Skeletal muscle cell (primary cell): ENCODE results near the gene PXMP4.

Experiments
- DNase-seq: peaks from one replicate; pipeline ENCODE4 v3.0.0-alpha.2; 2010; ENCODE audit warnings: low read depth
- H3K4me3 ChIP-seq: 2 replicates; pipeline ENCODE4 v1.5.1; 2011; ENCODE audit warnings: low read depth, mild to moderate bottlenecking, control low read depth, low read length, moderate library complexity

Gene PXMP4

DNA sequence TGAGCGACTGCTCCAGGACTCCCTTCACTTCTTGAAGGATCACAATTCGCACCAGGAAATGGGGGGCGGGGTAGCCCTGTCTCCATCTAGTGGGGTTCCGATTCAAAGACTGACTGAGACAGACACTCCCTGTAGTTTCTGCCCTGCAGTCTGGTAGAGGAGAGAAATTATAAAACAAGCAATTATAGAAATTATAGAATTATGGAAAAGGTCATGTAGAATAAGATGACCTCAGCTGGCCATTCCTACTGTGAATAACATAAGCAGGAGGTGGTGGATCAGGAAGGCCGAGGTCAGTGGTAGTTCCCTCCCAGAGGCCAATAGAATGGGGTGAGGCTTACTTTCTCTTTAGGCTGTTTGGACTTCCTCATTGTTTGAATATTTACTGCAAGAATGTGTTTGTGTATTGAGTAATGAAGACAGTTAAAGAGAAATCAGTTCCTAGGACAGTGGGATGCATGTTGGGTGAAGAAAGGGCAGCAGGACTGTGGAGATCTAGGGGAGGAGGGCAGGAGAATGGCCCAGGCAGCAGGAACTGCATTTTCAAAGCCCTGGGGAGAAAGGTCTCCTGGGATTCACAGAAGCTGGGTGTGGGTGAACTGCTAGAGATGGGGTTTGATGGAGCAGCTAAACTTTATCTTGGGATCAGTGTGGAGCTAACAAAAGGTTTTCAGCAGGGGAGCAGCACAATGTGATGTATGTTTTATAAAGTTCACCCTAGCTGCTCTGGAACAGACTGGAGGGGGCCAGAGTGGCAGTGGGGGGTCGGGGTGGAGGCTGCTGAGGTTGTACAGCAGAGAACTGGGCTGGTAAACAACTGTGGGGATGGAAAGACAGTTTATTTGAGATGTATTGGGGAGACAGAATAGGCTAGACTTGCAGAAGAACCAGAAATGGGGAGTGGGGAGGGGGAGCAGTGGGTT is 13.8 kb upstream of the PXMP4 start:
- peak; percentile 31 for DNase-seq
- no peak overlapping the region for H3K4me3 ChIP-seq

DNA sequence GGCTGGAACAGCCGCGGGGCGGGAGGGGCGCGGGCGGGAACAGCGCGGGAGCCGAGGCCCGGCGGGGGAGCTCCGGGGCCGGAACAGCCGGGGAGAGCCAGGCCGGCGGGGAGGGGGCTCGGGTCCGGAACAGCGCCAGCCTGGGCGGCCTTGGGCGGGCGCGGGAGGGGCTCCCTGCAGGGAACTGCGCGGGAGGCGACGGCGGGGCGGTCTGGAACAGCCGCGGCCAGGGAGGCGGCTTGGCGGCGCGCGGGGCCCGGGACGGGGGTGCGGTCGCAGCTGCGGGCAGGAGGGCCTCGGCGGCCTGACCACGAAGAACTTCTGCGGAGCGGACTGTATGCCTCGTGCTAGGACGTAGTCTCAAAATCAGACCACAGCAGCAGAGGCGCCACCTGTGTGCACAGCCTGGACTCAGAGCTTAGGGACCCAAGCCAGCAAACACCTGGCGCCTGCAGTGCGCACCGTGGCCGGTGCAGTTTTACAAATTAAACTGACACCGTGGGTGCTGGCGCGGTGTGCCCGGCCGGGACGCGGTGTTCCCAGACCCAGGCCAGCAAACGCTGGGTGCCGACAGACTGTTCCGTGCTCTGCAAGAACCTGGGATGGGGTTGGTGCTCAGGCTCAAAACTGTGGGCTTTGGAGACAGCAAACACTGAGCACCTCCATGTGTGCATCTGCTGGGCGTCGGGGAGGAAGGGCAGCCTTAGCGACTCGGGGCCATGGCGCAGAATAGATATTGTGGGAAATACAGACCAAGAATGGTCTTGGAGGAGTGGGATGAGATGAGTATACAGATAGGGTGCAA is 12.3 kb upstream of the PXMP4 start:
- H3K4me3 ChIP-seq = peak overlapping the region; percentile 60
- peak; percentile 45 for DNase-seq

GRCh38 chr20:33731693-33732165 is 11.6 kb upstream of the PXMP4 start, which contains the start of gene ZNF341:
TSS of gene ZNF341 (plus strand) at chr20:33731996. CDS start at chr20:33732022, 26 bp downstream.
- peak within 1 kb of the TSS; percentile 60 for H3K4me3 ChIP-seq
- DNase-seq = no peak

GRCh38 chr20:33730946-33731692 is 11.0 kb upstream of the PXMP4 start:
- peak overlapping the region; percentile 60 for H3K4me3 ChIP-seq
- no peak for DNase-seq

GRCh38 chr20:33729101-33729500 is 9.0 kb upstream of the PXMP4 start:
- DNase-seq = no peak
- H3K4me3 ChIP-seq = no peak overlapping the region

DNA sequence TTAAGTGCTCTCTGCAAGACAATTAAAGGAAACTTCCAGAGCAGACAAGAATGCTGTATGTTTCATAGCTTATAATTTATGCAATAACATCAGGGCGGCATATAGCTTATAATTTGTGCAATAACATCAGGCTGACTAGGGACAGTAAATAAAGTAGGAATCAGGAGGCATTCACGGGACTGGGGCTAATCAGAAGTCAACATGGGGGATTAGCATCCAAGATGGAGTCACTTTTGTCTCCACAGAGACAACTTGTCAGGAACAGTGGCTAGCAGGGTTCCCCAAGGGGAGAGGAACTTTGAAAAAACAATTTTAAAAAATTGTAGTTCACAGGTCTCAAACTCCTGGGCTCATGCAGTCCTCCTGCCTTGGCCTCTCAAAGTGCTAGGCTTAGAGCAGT is 8.4 kb upstream of the PXMP4 start:
- no peak overlapping the region for H3K4me3 ChIP-seq
- no peak for DNase-seq

DNA sequence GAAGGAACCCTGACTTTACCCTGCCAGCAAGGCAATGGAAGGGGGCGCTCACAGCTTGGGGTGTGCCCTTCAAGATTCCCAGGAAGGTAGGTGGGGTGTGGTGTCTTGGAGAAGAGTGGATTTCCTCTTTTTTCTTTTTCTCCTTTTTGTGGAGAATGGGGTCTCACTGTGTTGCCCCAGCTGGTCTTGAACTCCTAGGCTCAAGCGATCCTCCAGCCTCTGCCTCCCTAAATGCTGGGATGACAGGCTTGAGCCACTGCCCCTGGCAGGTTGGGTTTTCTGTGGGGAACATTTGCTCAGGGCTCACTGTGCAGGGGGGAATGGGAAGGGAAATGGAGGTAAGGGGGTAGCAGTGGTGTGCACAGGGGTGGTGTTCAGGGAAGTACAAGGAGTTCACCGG is 7.7 kb upstream of the PXMP4 start:
- no peak for DNase-seq
- no peak overlapping the region for H3K4me3 ChIP-seq

DNA sequence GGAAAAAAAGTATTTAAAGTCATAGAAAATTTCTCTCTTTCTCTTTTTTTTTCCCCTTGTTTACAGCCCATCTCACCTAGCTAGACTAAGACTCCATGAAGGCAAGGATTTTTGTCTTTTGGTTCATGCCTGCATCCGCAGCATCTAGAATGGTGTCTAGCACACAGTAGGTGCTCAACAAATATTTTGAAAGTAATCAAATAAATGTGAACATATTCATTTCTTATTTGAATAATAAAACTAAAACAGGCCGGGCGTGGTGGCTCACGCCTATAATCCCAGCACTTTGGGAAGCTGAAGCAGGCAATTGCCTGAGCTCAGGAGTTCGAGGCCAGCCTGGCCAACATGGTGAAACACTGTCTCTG is 7.0 kb upstream of the PXMP4 start:
- H3K4me3 ChIP-seq = no peak overlapping the region
- DNase-seq = no peak

- H3K4me3 ChIP-seq = no peak overlapping the region
- DNase-seq = no peak
These were observed 5.6 kb upstream of the PXMP4 start for GRCh38 chr20:33725607-33726264.

DNA sequence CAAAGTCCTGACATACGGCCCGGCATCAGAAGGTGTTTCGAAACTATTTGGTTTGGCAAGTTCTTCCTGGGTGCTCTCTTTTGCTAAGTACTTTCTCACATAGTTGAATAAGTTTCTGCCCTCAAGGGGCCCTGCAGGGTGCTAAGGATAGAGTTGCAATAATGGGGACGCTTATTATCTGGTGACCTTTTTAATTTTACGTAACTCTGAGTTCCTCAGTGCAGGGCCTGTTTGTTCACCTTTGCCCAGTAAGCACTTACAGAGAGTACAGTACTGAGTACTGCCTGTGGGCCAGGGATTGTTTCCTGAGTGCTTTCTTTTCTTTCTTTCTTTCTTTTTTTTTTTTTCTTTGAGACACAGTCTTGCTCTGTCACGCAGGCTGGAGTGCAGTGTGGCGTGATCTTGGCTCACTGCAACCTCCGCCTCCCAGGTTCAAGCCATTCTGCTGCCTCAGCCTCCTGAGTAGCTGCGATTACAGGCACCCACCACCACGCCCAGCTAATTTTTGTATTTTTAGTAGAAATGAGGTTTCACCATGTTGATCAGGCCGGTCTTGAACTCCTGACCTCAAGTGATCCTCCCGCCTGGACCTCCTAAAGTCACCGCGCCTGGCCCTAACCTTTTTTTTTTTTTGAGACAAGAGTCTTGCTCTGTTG is 4.5 kb upstream of the PXMP4 start:
- no peak overlapping the region for H3K4me3 ChIP-seq
- DNase-seq = no peak

- no peak for DNase-seq
- no peak overlapping the region for H3K4me3 ChIP-seq
These were observed 1.5 kb upstream of the PXMP4 start for GRCh38 chr20:33721391-33722140.

- peak overlapping the region; percentile 69 for H3K4me3 ChIP-seq
- DNase-seq = no peak
These were observed 677 bp downstream of the PXMP4 start for GRCh38 chr20:33719277-33719988.

GRCh38 chr20:33716498-33716897 is 3.6 kb downstream of the PXMP4 start:
- H3K4me3 ChIP-seq = no peak overlapping the region
- DNase-seq = no peak

GRCh38 chr20:33713865-33714367 is 6.2 kb downstream of the PXMP4 start:
- H3K4me3 ChIP-seq = no peak overlapping the region
- DNase-seq = no peak

DNA sequence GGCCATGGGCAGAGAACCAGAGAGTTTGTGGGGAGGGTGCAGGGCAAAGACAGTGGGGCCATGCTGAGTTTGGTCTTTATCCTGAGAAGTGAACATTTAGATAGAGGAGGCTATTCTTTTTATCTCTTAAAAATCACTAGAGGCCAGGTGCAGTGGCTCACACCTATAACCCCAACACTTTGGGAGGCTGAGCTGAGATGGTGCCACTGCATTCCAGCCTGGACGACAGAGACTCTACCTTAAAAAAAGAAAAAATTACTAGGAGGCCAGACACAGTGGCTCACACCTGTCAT is 8.7 kb downstream of the PXMP4 start:
- no peak for DNase-seq
- no peak overlapping the region for H3K4me3 ChIP-seq

DNA sequence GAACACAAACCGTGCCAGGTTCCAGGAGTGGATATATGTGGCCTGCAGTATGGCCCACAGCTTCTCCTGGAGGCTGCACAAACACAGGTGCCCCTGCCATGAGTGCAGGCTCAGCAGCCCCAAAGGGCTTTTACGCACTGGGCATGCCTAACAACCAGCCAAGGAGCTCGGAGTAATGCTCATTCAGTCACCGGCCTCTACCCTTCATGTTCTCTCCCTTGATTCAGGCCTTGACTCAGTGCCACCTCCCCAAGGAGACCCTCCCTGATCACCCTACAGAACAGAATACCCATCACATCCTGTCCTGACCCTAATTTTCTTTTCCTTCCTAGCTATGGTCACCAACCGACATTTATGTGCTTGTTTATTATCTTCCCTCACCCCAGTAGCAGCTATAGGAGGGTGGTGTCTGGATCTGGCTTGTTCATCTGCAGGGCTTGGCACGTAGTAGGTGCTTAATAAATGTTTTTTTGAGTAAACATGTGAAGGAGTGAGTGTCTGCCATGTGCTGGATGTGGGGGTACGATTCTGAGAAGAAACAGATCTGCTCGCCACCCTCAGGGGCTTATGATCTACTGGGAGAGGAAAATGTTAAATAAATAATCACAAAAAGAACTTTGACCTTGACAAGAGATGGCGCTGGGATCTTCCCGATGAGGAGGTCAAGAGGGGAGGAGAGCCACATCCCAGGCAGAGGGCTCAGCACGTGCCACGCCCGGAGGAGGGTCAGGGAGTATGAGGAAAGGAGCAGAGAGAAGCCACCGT is 9.2 kb downstream of the PXMP4 start:
- no peak overlapping the region for H3K4me3 ChIP-seq
- DNase-seq = no peak
